GM23248 (cell line): Measurements from ENCODE around the gene KLHL2. TPM values are rescaled to one million over a fixed set of nuclear protein-coding genes. Genes with fewer than 3 reads are reported as not detected.
A peak's percentile ranks its signal among the peaks of the same experiment; 100 is the strongest.

Source experiments
- DNase-seq: peaks from one replicate; pipeline ENCODE4 v3.0.0-alpha.2; 2015
- H2AFZ ChIP-seq: fragments of 200-600 bp; sonication (generic); 2 replicates; pipeline ENCODE4 v1.6.1; 2016; ENCODE audit warnings: antibody characterized with exemption
- H3F3A ChIP-seq: fragments of 200-600 bp; sonication (generic); 2 replicates; pipeline ENCODE4 v1.6.1; 2016; ENCODE audit warnings: mild to moderate bottlenecking, antibody characterized with exemption, mixed run types; ENCODE audit not compliant: insufficient read depth
- H3K27ac ChIP-seq: fragments of 200-600 bp; sonication (generic); 2 replicates; pipeline ENCODE4 v1.5.1; 2016; ENCODE audit warnings: mild to moderate bottlenecking
- H3K27me3 ChIP-seq: fragments of 200-600 bp; sonication (generic); replicated peaks from 2 replicates; pipeline ENCODE4 v1.6.1; 2016; ENCODE audit warnings: mild to moderate bottlenecking; ENCODE audit not compliant: insufficient read depth
- H3K36me3 ChIP-seq: fragments of 200-600 bp; sonication (generic); 2 replicates; pipeline ENCODE4 v1.6.1; 2016; ENCODE audit warnings: low read depth, mild to moderate bottlenecking
- H3K4me1 ChIP-seq: fragments of 200-600 bp; sonication (generic); 2 replicates; pipeline ENCODE4 v1.6.1; 2016; ENCODE audit warnings: mild to moderate bottlenecking; ENCODE audit not compliant: insufficient read depth
- H3K4me2 ChIP-seq: fragments of 200-600 bp; sonication (generic); one replicate; pipeline ENCODE4 v1.6.1; 2016; ENCODE audit warnings: mild to moderate bottlenecking; ENCODE audit not compliant: unreplicated experiment
- H3K4me3 ChIP-seq: fragments of 200-600 bp; sonication (generic); 2 replicates; pipeline ENCODE4 v1.5.1; 2016; ENCODE audit warnings: mild to moderate bottlenecking
- H3K79me2 ChIP-seq: fragments of 200-600 bp; sonication (generic); 2 replicates; pipeline ENCODE4 v1.6.1; 2016; ENCODE audit warnings: mild to moderate bottlenecking; ENCODE audit not compliant: insufficient read depth
- H3K9ac ChIP-seq: fragments of 200-600 bp; sonication (generic); 2 replicates; pipeline ENCODE4 v1.6.1; 2016; ENCODE audit warnings: mild to moderate bottlenecking
- H3K9me2 ChIP-seq: fragments of 200-600 bp; sonication (generic); 2 replicates; pipeline ENCODE4 v1.6.1; 2016; ENCODE audit warnings: mixed run types, mild to moderate bottlenecking, moderate library complexity; ENCODE audit not compliant: insufficient read depth
- H3K9me3 ChIP-seq: fragments of 200-600 bp; sonication (generic); one replicate; pipeline ENCODE4 v1.6.1; 2017; ENCODE audit warnings: low read depth
- H4K20me1 ChIP-seq: fragments of 200-600 bp; sonication (generic); 2 replicates; pipeline ENCODE4 v1.6.0; 2016; ENCODE audit not compliant: insufficient read depth
- EZH2 ChIP-seq: fragments of 200-600 bp; sonication (generic); IDR thresholded peaks from 2 replicates; pipeline ENCODE4 v1.6.1; 2018; ENCODE audit warnings: antibody characterized with exemption, mild to moderate bottlenecking; ENCODE audit not compliant: insufficient read depth, poor library complexity, severe bottlenecking
- EZH2phosphoT487 ChIP-seq: fragments of 200-600 bp; sonication (generic); IDR thresholded peaks from 2 replicates; pipeline ENCODE4 v1.6.1; 2018; ENCODE audit warnings: antibody characterized with exemption, moderate library complexity, mild to moderate bottlenecking, low read depth; ENCODE audit not compliant: insufficient read depth
- WGBS, 2 experiments: methylation state at CpG; one replicate each; pipeline ENCODE4 v1.1.6; 2015 to 2017; ENCODE audit warnings: low lambda C conversion rate in 2 of 2, low coverage in 1 of 2; ENCODE audit errors: missing lambda C conversion rate in 2 of 2; 5-methylcytosine and 5-hydroxymethylcytosine counted together
- in situ Hi-C: fragments of 300-500 bp; cut with MboI; formaldehyde crosslinking; loops from 2 replicates; pipeline ENCODE4 v1.15.0; 2020
- polyA plus RNA-seq: library from polyadenylated mRNA; unstranded; fragments of >200 nt; fragmentation: Nextera tagmentation; extraction: Ambion mirVana; gene quantifications from 2 replicates; pipeline ENCODE4 v1.2.1, GENCODE V29; 2016
- total RNA-seq: library from RNA; depleted of rRNA; stranded (reverse); fragments of >200 nt; shearing (Covaris generic); gene quantifications from 2 replicates; pipeline ENCODE4 v1.2.3, GENCODE V29; 2014

Gene KLHL2
- total and polyA plus RNA-seq, 2 experiments from 2014 or later: 11.0 to 20.2 TPM

- peak; percentile 15 for DNase-seq
- Histone ChIP-seq H3K4me1 (no peaks in the 10 kb centered on the region), H3K4me3 (no peak overlapping the region), H3K27ac (no peak overlapping the region), H3F3A (no peaks in the 10 kb centered on the region), H3K36me3 (no peaks in the 10 kb centered on the region), H3K4me2 (no peak overlapping the region), H3K27me3 (no peaks in the 10 kb centered on the region), H2AFZ (no peak overlapping the region), H3K9ac (no peak overlapping the region), H3K79me2 (no peaks in the 10 kb centered on the region), H3K9me2 (no peaks in the 10 kb centered on the region), H3K9me3 (no peaks in the 10 kb centered on the region), H4K20me1 (no peaks in the 10 kb centered on the region)
- TF ChIP-seq EZH2: no peak
- no peak for TF ChIP-seq EZH2phosphoT487
- in situ Hi-C loops: no loop called here
- 91 to 92% methylated on average over 1 of the region's 1 CpG for WGBS, 2 experiments
Observed at GRCh38 chr4:165190591-165191347, 16.6 kb upstream of the KLHL2 start.

GRCh38 chr4:165191348-165191656 lies 16.1 kb upstream of the KLHL2 start:
- TF ChIP-seq EZH2 (no peak), EZH2phosphoT487 (no peak)
- WGBS, 2 experiments: 29 to 34% methylated on average over 2 of the region's 2 CpGs
- Histone ChIP-seq H3K27me3 (no peaks in the 10 kb centered on the region), H3F3A (no peaks in the 10 kb centered on the region), H3K9me2 (no peaks in the 10 kb centered on the region), H3K79me2 (no peaks in the 10 kb centered on the region), H3K27ac (no peak overlapping the region), H4K20me1 (no peaks in the 10 kb centered on the region), H3K4me2 (no peak overlapping the region), H3K9ac (no peak overlapping the region), H3K4me3 (no peak overlapping the region), H2AFZ (no peak overlapping the region), H3K9me3 (no peaks in the 10 kb centered on the region), H3K36me3 (no peaks in the 10 kb centered on the region), H3K4me1 (no peaks in the 10 kb centered on the region)
- in situ Hi-C loops: no loop called here
- no peak for DNase-seq

GRCh38 chr4:165191814-165192499 lies 15.4 kb upstream of the KLHL2 start:
- no peaks in the 10 kb centered on the region for H3K79me2 ChIP-seq
- 66 to 81% methylated on average over 7 of the region's 7 CpGs for WGBS, 2 experiments
- no peak for TF ChIP-seq EZH2phosphoT487
- no peak for TF ChIP-seq EZH2
- H3K4me1 ChIP-seq: no peaks in the 10 kb centered on the region
- H3K36me3 ChIP-seq: no peaks in the 10 kb centered on the region
- H3K4me3 ChIP-seq: no peak overlapping the region
- H3K27ac ChIP-seq: no peak overlapping the region
- H3K4me2 ChIP-seq: no peak overlapping the region
- in situ Hi-C loops: no loop called here
- H3K9ac ChIP-seq: no peak overlapping the region
- H2AFZ ChIP-seq: no peak overlapping the region
- no peaks in the 10 kb centered on the region for H4K20me1 ChIP-seq
- H3K27me3 ChIP-seq: no peaks in the 10 kb centered on the region
- no peaks in the 10 kb centered on the region for H3K9me2 ChIP-seq
- no peaks in the 10 kb centered on the region for H3K9me3 ChIP-seq
- DNase-seq: no peak
- H3F3A ChIP-seq: no peaks in the 10 kb centered on the region

- no peak overlapping the region for H2AFZ ChIP-seq
- 92 to 100% methylated on average over 1 of the region's 1 CpG for WGBS, 2 experiments
- H3K4me2 ChIP-seq: no peak overlapping the region
- in situ Hi-C loops: no loop called here
- H3K9ac ChIP-seq: no peak overlapping the region
- H3K4me3 ChIP-seq: no peak overlapping the region
- H3K27ac ChIP-seq: no peak overlapping the region
- no peaks in the 10 kb centered on the region for H3K27me3 ChIP-seq
- no peaks in the 10 kb centered on the region for H3K9me3 ChIP-seq
- no peaks in the 10 kb centered on the region for H4K20me1 ChIP-seq
- H3K79me2 ChIP-seq: no peaks in the 10 kb centered on the region
- H3F3A ChIP-seq: no peaks in the 10 kb centered on the region
- TF ChIP-seq EZH2: no peak
- TF ChIP-seq EZH2phosphoT487: no peak
- DNase-seq: no peak
- H3K4me1 ChIP-seq: no peaks in the 10 kb centered on the region
- no peaks in the 10 kb centered on the region for H3K9me2 ChIP-seq
- H3K36me3 ChIP-seq: no peaks in the 10 kb centered on the region
Observed at GRCh38 chr4:165192500-165192898, 14.9 kb upstream of the KLHL2 start.

- Histone ChIP-seq H3K9ac (no peak overlapping the region), H3F3A (no peaks in the 10 kb centered on the region), H3K9me2 (no peaks in the 10 kb centered on the region), H2AFZ (no peak overlapping the region), H3K27ac (no peak overlapping the region), H3K4me1 (peaks cover 2% of the 10 kb centered on the region), H3K79me2 (no peaks in the 10 kb centered on the region), H3K36me3 (no peaks in the 10 kb centered on the region), H3K27me3 (no peaks in the 10 kb centered on the region), H3K9me3 (no peaks in the 10 kb centered on the region), H3K4me3 (no peak overlapping the region), H4K20me1 (no peaks in the 10 kb centered on the region), H3K4me2 (no peak overlapping the region)
- TF ChIP-seq EZH2: no peak
- TF ChIP-seq EZH2phosphoT487: no peak
- 88 to 94% methylated on average over 4 of the region's 4 CpGs for WGBS, 2 experiments
- no peak for DNase-seq
- in situ Hi-C loops: no loop called here
Observed at GRCh38 chr4:165192956-165193355, 14.4 kb upstream of the KLHL2 start.
